ENCODE results near the gene FAM210A.

GRCh38 chr18:13688191-13689136 is 37.9 kb downstream of the FAM210A start:
- TF ChIP-seq, protein P1, sequence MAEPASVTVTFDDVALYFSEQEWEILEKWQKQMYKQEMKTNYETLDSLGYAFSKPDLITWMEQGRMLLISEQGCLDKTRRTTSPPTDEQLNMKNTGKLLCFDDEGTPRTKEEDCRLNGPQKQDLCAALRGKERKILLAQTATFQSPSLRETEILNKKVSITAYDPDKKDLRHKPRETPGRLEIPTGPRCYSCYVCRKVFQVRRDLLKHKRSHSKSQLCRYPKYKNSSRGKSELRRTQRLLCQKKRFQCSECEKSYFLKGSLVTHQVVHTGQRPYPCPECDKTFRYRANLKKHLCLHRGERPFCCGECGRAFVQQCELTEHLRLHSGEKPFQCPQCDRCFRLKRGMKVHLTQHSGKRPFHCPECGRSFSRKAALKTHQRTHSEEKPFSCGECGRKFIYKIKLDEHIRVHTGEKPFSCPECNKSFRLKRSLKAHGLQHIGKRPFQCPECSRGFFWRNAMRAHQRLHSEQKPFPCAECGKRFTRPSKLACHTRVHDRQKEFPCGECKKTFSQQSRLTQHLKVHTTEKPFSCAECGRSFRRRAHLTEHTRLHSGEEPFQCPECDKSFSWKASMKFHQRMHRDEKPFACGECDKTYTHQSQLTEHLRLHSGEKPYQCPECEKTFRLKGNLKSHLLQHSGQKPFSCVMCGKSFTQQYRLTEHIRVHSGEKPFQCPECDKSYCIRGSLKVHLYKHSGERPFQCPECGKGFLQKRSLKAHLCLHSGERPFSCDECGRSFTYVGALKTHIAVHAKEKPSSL (CRISPR knock-in tag; conservative IDR thresholded peaks at IDR 0.05) = no peak
- TF ChIP-seq NR3C1 (CRISPR knock-in tag; conservative IDR thresholded peaks at IDR 0.05; ENCODE audit: low read depth) = no peak
- TF ChIP-seq, protein P2, sequence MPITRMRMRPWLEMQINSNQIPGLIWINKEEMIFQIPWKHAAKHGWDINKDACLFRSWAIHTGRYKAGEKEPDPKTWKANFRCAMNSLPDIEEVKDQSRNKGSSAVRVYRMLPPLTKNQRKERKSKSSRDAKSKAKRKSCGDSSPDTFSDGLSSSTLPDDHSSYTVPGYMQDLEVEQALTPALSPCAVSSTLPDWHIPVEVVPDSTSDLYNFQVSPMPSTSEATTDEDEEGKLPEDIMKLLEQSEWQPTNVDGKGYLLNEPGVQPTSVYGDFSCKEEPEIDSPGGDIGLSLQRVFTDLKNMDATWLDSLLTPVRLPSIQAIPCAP (CRISPR knock-in tag; IDR thresholded peaks at IDR 0.05) = no peak
- TF ChIP-seq, protein P3, sequence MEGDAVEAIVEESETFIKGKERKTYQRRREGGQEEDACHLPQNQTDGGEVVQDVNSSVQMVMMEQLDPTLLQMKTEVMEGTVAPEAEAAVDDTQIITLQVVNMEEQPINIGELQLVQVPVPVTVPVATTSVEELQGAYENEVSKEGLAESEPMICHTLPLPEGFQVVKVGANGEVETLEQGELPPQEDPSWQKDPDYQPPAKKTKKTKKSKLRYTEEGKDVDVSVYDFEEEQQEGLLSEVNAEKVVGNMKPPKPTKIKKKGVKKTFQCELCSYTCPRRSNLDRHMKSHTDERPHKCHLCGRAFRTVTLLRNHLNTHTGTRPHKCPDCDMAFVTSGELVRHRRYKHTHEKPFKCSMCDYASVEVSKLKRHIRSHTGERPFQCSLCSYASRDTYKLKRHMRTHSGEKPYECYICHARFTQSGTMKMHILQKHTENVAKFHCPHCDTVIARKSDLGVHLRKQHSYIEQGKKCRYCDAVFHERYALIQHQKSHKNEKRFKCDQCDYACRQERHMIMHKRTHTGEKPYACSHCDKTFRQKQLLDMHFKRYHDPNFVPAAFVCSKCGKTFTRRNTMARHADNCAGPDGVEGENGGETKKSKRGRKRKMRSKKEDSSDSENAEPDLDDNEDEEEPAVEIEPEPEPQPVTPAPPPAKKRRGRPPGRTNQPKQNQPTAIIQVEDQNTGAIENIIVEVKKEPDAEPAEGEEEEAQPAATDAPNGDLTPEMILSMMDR (IDR thresholded peaks at IDR 0.05) = no peak
- TF ChIP-seq HMGXB4 (CRISPR knock-in tag; IDR thresholded peaks at IDR 0.05) = no peak
- TF ChIP-seq, protein P4, sequence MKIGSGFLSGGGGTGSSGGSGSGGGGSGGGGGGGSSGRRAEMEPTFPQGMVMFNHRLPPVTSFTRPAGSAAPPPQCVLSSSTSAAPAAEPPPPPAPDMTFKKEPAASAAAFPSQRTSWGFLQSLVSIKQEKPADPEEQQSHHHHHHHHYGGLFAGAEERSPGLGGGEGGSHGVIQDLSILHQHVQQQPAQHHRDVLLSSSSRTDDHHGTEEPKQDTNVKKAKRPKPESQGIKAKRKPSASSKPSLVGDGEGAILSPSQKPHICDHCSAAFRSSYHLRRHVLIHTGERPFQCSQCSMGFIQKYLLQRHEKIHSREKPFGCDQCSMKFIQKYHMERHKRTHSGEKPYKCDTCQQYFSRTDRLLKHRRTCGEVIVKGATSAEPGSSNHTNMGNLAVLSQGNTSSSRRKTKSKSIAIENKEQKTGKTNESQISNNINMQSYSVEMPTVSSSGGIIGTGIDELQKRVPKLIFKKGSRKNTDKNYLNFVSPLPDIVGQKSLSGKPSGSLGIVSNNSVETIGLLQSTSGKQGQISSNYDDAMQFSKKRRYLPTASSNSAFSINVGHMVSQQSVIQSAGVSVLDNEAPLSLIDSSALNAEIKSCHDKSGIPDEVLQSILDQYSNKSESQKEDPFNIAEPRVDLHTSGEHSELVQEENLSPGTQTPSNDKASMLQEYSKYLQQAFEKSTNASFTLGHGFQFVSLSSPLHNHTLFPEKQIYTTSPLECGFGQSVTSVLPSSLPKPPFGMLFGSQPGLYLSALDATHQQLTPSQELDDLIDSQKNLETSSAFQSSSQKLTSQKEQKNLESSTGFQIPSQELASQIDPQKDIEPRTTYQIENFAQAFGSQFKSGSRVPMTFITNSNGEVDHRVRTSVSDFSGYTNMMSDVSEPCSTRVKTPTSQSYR (CRISPR knock-in tag; IDR thresholded peaks at IDR 0.05) = no peak
- TF ChIP-seq FOXK1 (CRISPR knock-in tag; IDR thresholded peaks at IDR 0.05) = no peak
- TF ChIP-seq ZNF396 (CRISPR knock-in tag; IDR thresholded peaks at IDR 0.05; ENCODE audit: borderline replicate concordance) = no peak
- TF ChIP-seq RORB (CRISPR knock-in tag; IDR thresholded peaks at IDR 0.05) = no peak
- no peak for TF ChIP-seq ZNF416 (CRISPR knock-in tag; IDR thresholded peaks at IDR 0.05)
- no peak for TF ChIP-seq ATF1 (CRISPR knock-in tag; IDR thresholded peaks at IDR 0.05)
- TF ChIP-seq, protein P5, sequence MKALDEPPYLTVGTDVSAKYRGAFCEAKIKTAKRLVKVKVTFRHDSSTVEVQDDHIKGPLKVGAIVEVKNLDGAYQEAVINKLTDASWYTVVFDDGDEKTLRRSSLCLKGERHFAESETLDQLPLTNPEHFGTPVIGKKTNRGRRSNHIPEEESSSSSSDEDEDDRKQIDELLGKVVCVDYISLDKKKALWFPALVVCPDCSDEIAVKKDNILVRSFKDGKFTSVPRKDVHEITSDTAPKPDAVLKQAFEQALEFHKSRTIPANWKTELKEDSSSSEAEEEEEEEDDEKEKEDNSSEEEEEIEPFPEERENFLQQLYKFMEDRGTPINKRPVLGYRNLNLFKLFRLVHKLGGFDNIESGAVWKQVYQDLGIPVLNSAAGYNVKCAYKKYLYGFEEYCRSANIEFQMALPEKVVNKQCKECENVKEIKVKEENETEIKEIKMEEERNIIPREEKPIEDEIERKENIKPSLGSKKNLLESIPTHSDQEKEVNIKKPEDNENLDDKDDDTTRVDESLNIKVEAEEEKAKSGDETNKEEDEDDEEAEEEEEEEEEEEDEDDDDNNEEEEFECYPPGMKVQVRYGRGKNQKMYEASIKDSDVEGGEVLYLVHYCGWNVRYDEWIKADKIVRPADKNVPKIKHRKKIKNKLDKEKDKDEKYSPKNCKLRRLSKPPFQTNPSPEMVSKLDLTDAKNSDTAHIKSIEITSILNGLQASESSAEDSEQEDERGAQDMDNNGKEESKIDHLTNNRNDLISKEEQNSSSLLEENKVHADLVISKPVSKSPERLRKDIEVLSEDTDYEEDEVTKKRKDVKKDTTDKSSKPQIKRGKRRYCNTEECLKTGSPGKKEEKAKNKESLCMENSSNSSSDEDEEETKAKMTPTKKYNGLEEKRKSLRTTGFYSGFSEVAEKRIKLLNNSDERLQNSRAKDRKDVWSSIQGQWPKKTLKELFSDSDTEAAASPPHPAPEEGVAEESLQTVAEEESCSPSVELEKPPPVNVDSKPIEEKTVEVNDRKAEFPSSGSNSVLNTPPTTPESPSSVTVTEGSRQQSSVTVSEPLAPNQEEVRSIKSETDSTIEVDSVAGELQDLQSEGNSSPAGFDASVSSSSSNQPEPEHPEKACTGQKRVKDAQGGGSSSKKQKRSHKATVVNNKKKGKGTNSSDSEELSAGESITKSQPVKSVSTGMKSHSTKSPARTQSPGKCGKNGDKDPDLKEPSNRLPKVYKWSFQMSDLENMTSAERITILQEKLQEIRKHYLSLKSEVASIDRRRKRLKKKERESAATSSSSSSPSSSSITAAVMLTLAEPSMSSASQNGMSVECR (CRISPR knock-in tag; IDR thresholded peaks at IDR 0.05; ENCODE audit: borderline replicate concordance) = no peak
